Myocyte (in vitro differentiated cells): ENCODE data around the gene DYNLL1. TPM values are rescaled to one million over a fixed set of nuclear protein-coding genes. Genes with fewer than 3 reads are reported as not detected.

ENCODE experiments used
- DNase-seq: peaks from one replicate; pipeline ENCODE4 v3.0.0-alpha.2; 2012; ENCODE audit warnings: low read depth
- total RNA-seq: library from RNA; depleted of rRNA; stranded (reverse); fragments of >200 nt; gene quantifications from 2 replicates; pipeline ENCODE4 v1.2.3, GENCODE V29; 2014

DYNLL1 gene
- total RNA-seq, 1 donor from 2014 or later: 329 TPM

GRCh38 chr12:120546050-120546386, 50.1 kb downstream of the DYNLL1 start:
- no peak for DNase-seq

Other genes with a start within 250 kb of the DYNLL1 start
- 98.8 and 128 TPM in 2 replicates for gene PXN, start 230.4 kb upstream of the DYNLL1 start, total RNA-seq
- gene RNU4-2, start 204.2 kb upstream of the DYNLL1 start, total RNA-seq: not detected in 2 replicates
- gene RNU4-1, start 202.9 kb upstream of the DYNLL1 start, total RNA-seq: not detected in 2 replicates
- gene SIRT4, start 193.8 kb upstream of the DYNLL1 start, total RNA-seq: 4.5 and 5.6 TPM in 2 replicates
- not detected in 2 replicates for gene PLA2G1B, start 168.3 kb upstream of the DYNLL1 start, total RNA-seq
- gene MSI1, start 126.9 kb upstream of the DYNLL1 start, total RNA-seq: 0.35 TPM in 1 of 2 replicates, not detected in the other
- 281 and 325 TPM in 2 replicates for gene COX6A1, start 58.0 kb upstream of the DYNLL1 start, total RNA-seq
- 57.0 and 61.0 TPM in 2 replicates for gene TRIAP1, start 49.7 kb upstream of the DYNLL1 start, total RNA-seq
- 12.3 and 13.8 TPM in 2 replicates for gene GATC, start 49.7 kb upstream of the DYNLL1 start, total RNA-seq
- 56.6 and 61.6 TPM in 2 replicates for gene SRSF9, start 26.4 kb upstream of the DYNLL1 start, total RNA-seq
- 28.6 and 30.5 TPM in 2 replicates for gene COQ5, start 33.0 kb downstream of the DYNLL1 start, total RNA-seq
- 89.2 and 109 TPM in 2 replicates for gene RNF10, start 38.2 kb downstream of the DYNLL1 start, total RNA-seq
- gene POP5, start 85.3 kb downstream of the DYNLL1 start, total RNA-seq: 23.8 and 29.6 TPM in 2 replicates
- gene CABP1, start 144.5 kb downstream of the DYNLL1 start, total RNA-seq: not detected in 2 replicates
- 95.0 and 115 TPM in 2 replicates for gene MLEC, start 191.0 kb downstream of the DYNLL1 start, total RNA-seq
- 7.8 and 9.3 TPM in 2 replicates for gene UNC119B, start 214.3 kb downstream of the DYNLL1 start, total RNA-seq
- gene ACADS, start 229.7 kb downstream of the DYNLL1 start, total RNA-seq: 23.2 and 24.2 TPM in 2 replicates